ENCODE results near the gene ATP5PB.

Gene ATP5PB

GRCh38 chr1:111475701-111476100 lies 26.4 kb downstream of the ATP5PB start:
- DNase-seq (ENCODE audit: low read depth), result no peak

GRCh38 chr1:111476214-111476613 lies 26.9 kb downstream of the ATP5PB start:
- no peak for DNase-seq (ENCODE audit: low read depth)

GRCh38 chr1:111476761-111477309 lies 27.6 kb downstream of the ATP5PB start:
- DNase-seq (ENCODE audit: low read depth), result no peak

- no peak for DNase-seq (ENCODE audit: low read depth)
Observed at GRCh38 chr1:111480674-111481073, 31.4 kb downstream of the ATP5PB start.

GRCh38 chr1:111481387-111482221 lies 32.3 kb downstream of the ATP5PB start:
- DNase-seq (ENCODE audit: low read depth), result peak; percentile 54

- peak; percentile 16 for DNase-seq (ENCODE audit: low read depth)
Observed at GRCh38 chr1:111483166-111483565, 33.9 kb downstream of the ATP5PB start.

GRCh38 chr1:111483876-111484275 lies 34.6 kb downstream of the ATP5PB start:
- no peak for DNase-seq (ENCODE audit: low read depth)

- DNase-seq (ENCODE audit: low read depth), result peak; percentile 1
Observed at GRCh38 chr1:111484391-111485026, 35.2 kb downstream of the ATP5PB start.

- no peak for DNase-seq (ENCODE audit: low read depth)
Observed at GRCh38 chr1:111486431-111486830, 37.2 kb downstream of the ATP5PB start.

GRCh38 chr1:111487133-111487532 lies 37.9 kb downstream of the ATP5PB start:
- no peak for DNase-seq (ENCODE audit: low read depth)

- DNase-seq (ENCODE audit: low read depth), result no peak
Observed at GRCh38 chr1:111488669-111489068, 39.4 kb downstream of the ATP5PB start.

- DNase-seq (ENCODE audit: low read depth), result no peak
Observed at GRCh38 chr1:111489604-111490003, 40.3 kb downstream of the ATP5PB start.

- DNase-seq (ENCODE audit: low read depth), result no peak
Observed at GRCh38 chr1:111490220-111490619, 41.0 kb downstream of the ATP5PB start.

GRCh38 chr1:111491070-111491469 lies 41.8 kb downstream of the ATP5PB start:
- no peak for DNase-seq (ENCODE audit: low read depth)

GRCh38 chr1:111496398-111496797 lies 47.1 kb downstream of the ATP5PB start:
- no peak for DNase-seq (ENCODE audit: low read depth)

GRCh38 chr1:111497592-111497991 lies 48.3 kb downstream of the ATP5PB start:
- DNase-seq (ENCODE audit: low read depth), result no peak

GRCh38 chr1:111499026-111499785 lies 49.9 kb downstream of the ATP5PB start:
- no peak for DNase-seq (ENCODE audit: low read depth)

GRCh38 chr1:111501645-111502044 lies 52.4 kb downstream of the ATP5PB start:
- no peak for DNase-seq (ENCODE audit: low read depth)

- no peak for DNase-seq (ENCODE audit: low read depth)
Observed at GRCh38 chr1:111503585-111504060, 54.4 kb downstream of the ATP5PB start, which contains the start of the genes ADORA3 and TMIGD3. ADORA3 (minus strand) TSS chr1:111503633; CDS start chr1:111503354, 279 bp downstream. TMIGD3 (minus strand) TSS chr1:111503633; CDS start chr1:111503354, 279 bp downstream.

- DNase-seq (ENCODE audit: low read depth), result no peak
Observed at GRCh38 chr1:111504097-111504496, 54.8 kb downstream of the ATP5PB start.

GRCh38 chr1:111505641-111506119 lies 56.4 kb downstream of the ATP5PB start:
- no peak for DNase-seq (ENCODE audit: low read depth)

GRCh38 chr1:111506561-111506960 lies 57.3 kb downstream of the ATP5PB start:
- no peak for DNase-seq (ENCODE audit: low read depth)

All from GM04504 (cell line).